ENCODE measurements around the gene GPHA2.

Gene GPHA2

DNA sequence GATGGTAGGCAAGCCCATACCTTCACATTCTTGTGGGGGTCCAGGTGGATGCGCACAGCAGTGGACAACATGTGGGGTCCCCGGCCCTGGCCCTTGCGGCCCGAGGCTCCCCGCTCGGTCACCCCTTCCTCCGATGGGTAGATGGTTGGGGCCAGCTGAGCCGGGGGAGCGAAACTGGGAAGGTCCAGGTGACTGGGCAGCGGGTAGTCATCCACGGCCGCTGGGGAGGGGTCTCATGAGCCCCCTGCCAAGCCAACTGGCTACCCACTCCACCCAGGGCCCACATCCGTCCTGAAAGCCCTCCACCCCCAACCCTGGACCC is 29.4 kb downstream of the GPHA2 start:
- Histone ChIP-seq H3K9me3 (ENCODE audit: insufficient read depth, low read depth, low read length) (no peaks in the 10 kb centered on the region), H3K27ac (ENCODE audit: low read length) (no peak overlapping the region), H3K4me3 (ENCODE audit: low read length) (no peak overlapping the region), H3K36me3 (ENCODE audit: insufficient read depth, low read depth, low read length) (peaks cover 43% of the 10 kb centered on the region), H3K27me3 (ENCODE audit: insufficient read depth, low read length) (no peaks in the 10 kb centered on the region), H3K4me1 (ENCODE audit: insufficient read depth, low read length) (no peaks in the 10 kb centered on the region), H3K9ac (ENCODE audit: low read depth, low read length) (no peak overlapping the region)

DNA sequence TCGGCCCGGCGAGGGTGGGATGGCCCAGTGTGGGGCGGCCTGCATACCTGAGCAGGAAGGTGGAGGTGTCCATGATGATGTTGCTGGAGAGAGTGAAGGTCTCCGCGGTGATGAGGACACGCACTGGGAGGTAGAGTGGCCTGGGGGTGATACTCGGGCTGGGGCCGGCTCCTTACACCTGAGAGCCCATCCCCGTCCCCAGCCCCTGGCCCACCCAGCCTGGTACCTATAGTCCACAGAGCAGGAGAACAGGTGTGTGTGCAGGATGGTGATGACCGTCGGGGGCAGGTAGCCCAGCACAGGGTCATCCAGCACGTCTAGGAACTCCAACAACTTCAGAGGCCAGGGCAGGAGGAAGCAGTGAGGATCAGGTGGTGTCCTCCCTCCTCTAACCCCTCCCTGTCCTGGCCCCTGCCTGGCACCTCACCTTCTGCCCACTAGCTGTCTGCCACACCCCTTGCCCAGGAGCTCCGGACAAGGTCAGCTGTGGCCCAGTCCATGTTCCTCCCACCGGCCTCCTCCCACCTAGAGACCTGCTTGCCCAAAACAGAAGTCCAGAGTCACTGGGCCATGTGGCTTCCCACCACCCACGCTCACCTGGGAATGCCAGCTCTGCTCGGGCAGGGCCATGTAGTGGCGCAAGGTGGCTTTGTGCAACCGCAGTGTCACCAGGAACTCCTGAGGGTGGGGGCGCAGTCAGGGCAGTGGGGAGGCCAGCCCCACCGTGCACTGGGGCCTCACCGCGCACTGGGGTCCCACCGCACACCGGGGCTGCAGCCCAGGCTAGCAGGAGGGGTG is 30.0 kb downstream of the GPHA2 start:
- H3K4me1 ChIP-seq (ENCODE audit: insufficient read depth, low read length) = no peaks in the 10 kb centered on the region
- H3K9me3 ChIP-seq (ENCODE audit: insufficient read depth, low read depth, low read length) = no peaks in the 10 kb centered on the region
- H3K27me3 ChIP-seq (ENCODE audit: insufficient read depth, low read length) = no peaks in the 10 kb centered on the region
- no peak overlapping the region for H3K27ac ChIP-seq (ENCODE audit: low read length)
- no peak overlapping the region for H3K9ac ChIP-seq (ENCODE audit: low read depth, low read length)
- no peak overlapping the region for H3K4me3 ChIP-seq (ENCODE audit: low read length)
- H3K36me3 ChIP-seq (ENCODE audit: insufficient read depth, low read depth, low read length) = peaks cover 37% of the 10 kb centered on the region

DNA sequence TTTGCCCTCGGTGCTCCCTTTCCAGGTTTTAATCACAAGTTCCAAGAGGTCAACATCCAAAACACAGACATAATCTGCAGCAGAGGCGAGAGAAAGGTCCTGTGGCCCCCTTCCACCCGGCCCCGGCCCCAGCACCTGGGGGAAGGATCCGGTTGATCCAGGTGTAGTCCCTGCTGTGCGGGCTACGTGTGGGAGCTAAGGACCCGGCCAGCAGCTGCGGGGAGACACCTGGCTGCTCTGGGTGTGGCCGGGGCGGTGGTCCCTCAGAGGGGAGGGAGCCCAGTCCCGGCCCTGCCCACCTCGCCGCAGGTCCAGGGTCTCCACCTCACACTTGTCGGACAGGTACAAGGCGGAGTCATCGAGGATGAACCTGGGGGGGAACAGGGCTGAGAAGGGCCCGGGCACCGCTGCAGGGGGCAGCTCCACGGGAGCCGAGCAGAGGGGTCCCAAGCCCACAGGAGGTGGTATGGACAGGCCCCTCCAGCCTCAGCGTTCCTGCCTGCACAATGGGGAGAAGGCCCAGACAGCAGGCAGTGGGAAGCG is 32.3 kb downstream of the GPHA2 start:
- Histone ChIP-seq H3K36me3 (ENCODE audit: insufficient read depth, low read depth, low read length) (peaks cover 26% of the 10 kb centered on the region), H3K9me3 (ENCODE audit: insufficient read depth, low read depth, low read length) (no peaks in the 10 kb centered on the region), H3K4me1 (ENCODE audit: insufficient read depth, low read length) (no peaks in the 10 kb centered on the region), H3K4me3 (ENCODE audit: low read length) (no peak overlapping the region), H3K27me3 (ENCODE audit: insufficient read depth, low read length) (no peaks in the 10 kb centered on the region), H3K9ac (ENCODE audit: low read depth, low read length) (no peak overlapping the region), H3K27ac (ENCODE audit: low read length) (no peak overlapping the region)

DNA sequence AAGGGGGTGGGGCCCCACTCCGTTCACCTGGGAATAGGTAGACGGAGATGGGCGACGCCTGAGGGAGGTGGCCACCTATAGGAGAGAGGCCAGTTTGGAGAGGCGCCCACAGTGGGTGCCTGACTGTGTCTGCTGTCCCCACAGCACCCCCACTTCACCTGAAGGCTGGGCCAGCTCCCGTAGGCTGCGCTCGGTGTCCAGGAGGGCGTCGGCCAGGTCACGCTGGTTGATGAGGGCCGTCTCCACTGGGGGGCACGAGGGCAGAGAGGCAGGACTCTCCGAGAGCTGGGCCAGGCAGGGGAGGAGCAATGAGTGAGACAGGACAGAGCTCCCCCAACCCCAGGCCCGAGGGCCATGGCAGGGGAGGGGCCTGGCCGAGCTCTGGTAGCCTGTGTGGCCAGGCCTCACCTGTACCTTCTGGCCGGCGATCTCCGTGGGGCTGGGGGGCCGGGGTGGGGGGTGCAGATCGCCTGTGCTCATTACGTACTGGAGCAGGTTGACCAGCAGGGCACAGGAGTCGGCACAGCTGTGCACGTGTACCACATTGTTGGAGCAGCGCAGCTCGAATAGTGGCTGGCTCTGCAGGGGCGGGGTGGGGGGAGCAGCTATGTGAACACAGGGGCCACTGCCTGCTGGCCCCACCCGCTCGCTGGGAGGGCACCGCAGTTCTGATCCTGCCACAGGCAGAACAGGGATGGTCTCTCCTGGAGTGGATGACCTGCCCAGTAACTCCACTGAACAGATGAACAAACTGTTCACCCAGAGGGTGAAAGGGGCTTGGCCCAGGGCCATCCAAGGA is 33.4 kb downstream of the GPHA2 start:
- Histone ChIP-seq H3K36me3 (ENCODE audit: insufficient read depth, low read depth, low read length) (peaks cover 24% of the 10 kb centered on the region), H3K4me1 (ENCODE audit: insufficient read depth, low read length) (no peaks in the 10 kb centered on the region), H3K27ac (ENCODE audit: low read length) (no peak overlapping the region), H3K9me3 (ENCODE audit: insufficient read depth, low read depth, low read length) (no peaks in the 10 kb centered on the region), H3K27me3 (ENCODE audit: insufficient read depth, low read length) (no peaks in the 10 kb centered on the region), H3K9ac (ENCODE audit: low read depth, low read length) (no peak overlapping the region), H3K4me3 (ENCODE audit: low read length) (no peak overlapping the region)

DNA sequence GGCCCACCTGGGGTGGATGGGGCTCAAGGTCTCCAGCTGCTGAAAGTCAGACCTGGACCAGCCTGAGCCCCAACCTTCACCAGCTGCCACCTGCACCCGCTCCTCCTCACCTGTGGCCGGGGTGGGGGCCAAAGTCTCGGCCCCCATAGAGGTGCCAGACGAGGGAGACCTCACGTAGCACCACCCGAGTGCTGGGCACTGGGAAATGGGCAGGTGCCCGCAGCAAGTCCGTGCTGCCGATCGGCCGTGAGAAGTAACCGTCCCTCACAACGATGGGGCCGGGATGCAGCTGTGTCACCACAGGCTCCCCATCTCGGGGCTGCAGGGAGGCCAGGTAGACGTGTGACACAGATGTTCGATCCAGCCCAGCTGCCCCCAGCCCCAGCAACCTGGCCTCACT is 34.9 kb downstream of the GPHA2 start:
- Histone ChIP-seq H3K4me3 (ENCODE audit: low read length) (no peak overlapping the region), H3K36me3 (ENCODE audit: insufficient read depth, low read depth, low read length) (peaks cover 17% of the 10 kb centered on the region), H3K27me3 (ENCODE audit: insufficient read depth, low read length) (no peaks in the 10 kb centered on the region), H3K4me1 (ENCODE audit: insufficient read depth, low read length) (no peaks in the 10 kb centered on the region), H3K9ac (ENCODE audit: low read depth, low read length) (no peak overlapping the region), H3K27ac (ENCODE audit: low read length) (no peak overlapping the region), H3K9me3 (ENCODE audit: insufficient read depth, low read depth, low read length) (no peaks in the 10 kb centered on the region)

DNA sequence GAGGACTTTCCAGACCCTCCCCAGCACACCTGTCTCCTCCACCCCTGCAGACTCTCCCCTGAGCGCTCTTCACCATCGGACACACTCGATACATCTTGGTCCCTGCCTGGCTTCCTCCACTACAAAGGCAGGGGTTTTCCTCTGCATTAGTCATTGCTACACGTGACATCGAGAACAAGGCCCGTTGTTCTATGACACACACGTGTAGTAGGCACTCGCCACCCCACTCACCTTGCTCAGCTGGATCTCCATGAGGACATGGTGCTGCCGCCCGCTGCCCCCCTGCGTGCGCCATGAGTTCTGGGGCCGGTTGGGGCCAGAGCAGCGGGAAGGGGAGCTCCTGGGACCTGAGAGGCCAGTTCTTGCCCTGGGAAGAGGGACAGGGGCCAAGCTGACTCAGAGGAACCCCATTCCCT is 35.4 kb downstream of the GPHA2 start:
- Histone ChIP-seq H3K4me3 (ENCODE audit: low read length) (no peak overlapping the region), H3K4me1 (ENCODE audit: insufficient read depth, low read length) (no peaks in the 10 kb centered on the region), H3K27ac (ENCODE audit: low read length) (no peak overlapping the region), H3K9me3 (ENCODE audit: insufficient read depth, low read depth, low read length) (no peaks in the 10 kb centered on the region), H3K27me3 (ENCODE audit: insufficient read depth, low read length) (no peaks in the 10 kb centered on the region), H3K9ac (ENCODE audit: low read depth, low read length) (no peak overlapping the region), H3K36me3 (ENCODE audit: insufficient read depth, low read depth, low read length) (peaks cover 12% of the 10 kb centered on the region)

DNA sequence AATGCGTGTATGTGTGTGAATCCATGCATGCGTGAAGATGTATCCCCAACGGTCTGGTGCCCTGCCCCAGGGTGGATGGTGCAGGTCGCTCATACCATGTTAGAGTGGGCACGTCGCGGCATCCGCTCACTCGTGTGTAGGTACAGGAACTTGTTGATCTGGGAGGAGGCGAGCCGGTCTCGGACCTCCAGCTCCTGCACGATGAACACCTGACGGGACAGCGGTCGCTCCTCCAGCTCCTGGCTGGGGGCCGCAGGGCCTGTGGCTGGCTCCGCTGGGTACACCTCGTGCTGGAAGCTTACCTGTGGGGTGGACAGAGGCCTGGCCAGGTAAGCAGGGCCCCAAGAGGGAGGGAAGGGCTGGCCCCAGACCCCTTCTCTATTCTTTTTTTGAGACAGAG is 37.2 kb downstream of the GPHA2 start:
- H3K4me3 ChIP-seq (ENCODE audit: low read length) = no peak overlapping the region
- no peaks in the 10 kb centered on the region for H3K27me3 ChIP-seq (ENCODE audit: insufficient read depth, low read length)
- H3K9me3 ChIP-seq (ENCODE audit: insufficient read depth, low read depth, low read length) = no peaks in the 10 kb centered on the region
- no peak overlapping the region for H3K27ac ChIP-seq (ENCODE audit: low read length)
- peaks cover 9% of the 10 kb centered on the region; the same call in 1 of the 2 replicates for H3K36me3 ChIP-seq (ENCODE audit: insufficient read depth, low read depth, low read length)
- H3K9ac ChIP-seq (ENCODE audit: low read depth, low read length) = no peak overlapping the region
- H3K4me1 ChIP-seq (ENCODE audit: insufficient read depth, low read length) = no peaks in the 10 kb centered on the region

DNA sequence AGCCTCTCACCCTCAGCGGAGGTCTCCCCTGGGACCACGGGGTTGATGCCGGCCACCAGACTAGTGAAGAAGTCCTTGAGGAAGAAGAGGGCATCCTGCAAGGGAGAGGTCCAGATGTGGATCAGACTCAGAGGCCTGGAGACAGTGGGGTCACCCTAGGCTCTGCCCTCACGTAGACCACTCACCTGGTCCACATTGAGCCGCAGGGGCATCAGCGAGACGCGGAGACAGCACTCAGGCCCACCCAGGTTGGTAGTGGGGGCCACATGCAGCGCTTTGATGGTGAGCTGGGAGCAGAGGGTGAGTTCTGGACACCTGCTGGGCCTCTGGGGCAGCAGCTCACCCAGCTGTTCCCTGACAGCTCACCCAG is 37.6 kb downstream of the GPHA2 start:
- Histone ChIP-seq H3K9ac (ENCODE audit: low read depth, low read length) (no peak overlapping the region), H3K4me1 (ENCODE audit: insufficient read depth, low read length) (no peaks in the 10 kb centered on the region), H3K27ac (ENCODE audit: low read length) (no peak overlapping the region), H3K4me3 (ENCODE audit: low read length) (no peak overlapping the region), H3K27me3 (ENCODE audit: insufficient read depth, low read length) (no peaks in the 10 kb centered on the region), H3K9me3 (ENCODE audit: insufficient read depth, low read depth, low read length) (no peaks in the 10 kb centered on the region), H3K36me3 (ENCODE audit: insufficient read depth, low read depth, low read length) (peaks cover 9% of the 10 kb centered on the region; the same call in 1 of the 2 replicates)

DNA sequence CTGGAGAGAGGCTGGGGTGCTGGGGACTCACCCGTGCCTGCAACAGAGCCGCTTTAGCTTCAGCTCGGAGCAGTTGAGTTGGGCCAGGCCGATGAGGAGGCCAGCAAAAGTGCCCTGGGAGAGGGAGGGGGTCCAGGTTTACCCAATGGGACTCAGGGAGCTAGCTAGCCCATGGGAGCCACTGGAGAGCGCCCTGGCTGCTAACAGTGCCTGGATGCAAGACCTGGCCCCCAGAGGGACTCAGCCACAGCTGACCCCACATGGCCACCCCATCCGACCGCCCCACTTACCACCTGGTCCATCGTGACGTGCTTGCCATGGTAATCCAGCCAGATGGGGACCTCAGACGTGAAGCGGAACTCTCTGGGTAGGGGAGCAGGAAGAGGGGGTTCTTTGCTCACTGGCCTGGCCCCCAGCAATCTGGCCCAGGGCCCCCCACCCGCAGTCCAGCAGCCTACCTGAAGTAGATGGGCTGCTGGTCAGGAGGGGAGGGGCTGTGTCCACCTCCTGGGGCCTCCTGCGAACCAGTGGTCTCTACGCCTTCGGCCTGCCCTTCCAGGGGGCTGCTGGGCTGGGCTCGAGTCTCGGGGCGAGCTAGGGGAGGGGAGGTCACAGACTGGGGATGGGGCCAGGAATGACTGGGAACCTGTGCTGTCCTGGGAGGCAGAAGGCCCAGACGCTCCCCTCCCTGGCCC is 38.2 kb downstream of the GPHA2 start:
- Histone ChIP-seq H3K4me3 (ENCODE audit: low read length) (no peak overlapping the region), H3K27ac (ENCODE audit: low read length) (no peak overlapping the region), H3K36me3 (ENCODE audit: insufficient read depth, low read depth, low read length) (peaks cover 9% of the 10 kb centered on the region; the same call in 1 of the 2 replicates), H3K9ac (ENCODE audit: low read depth, low read length) (no peak overlapping the region), H3K9me3 (ENCODE audit: insufficient read depth, low read depth, low read length) (no peaks in the 10 kb centered on the region), H3K4me1 (ENCODE audit: insufficient read depth, low read length) (no peaks in the 10 kb centered on the region), H3K27me3 (ENCODE audit: insufficient read depth, low read length) (no peaks in the 10 kb centered on the region)

DNA sequence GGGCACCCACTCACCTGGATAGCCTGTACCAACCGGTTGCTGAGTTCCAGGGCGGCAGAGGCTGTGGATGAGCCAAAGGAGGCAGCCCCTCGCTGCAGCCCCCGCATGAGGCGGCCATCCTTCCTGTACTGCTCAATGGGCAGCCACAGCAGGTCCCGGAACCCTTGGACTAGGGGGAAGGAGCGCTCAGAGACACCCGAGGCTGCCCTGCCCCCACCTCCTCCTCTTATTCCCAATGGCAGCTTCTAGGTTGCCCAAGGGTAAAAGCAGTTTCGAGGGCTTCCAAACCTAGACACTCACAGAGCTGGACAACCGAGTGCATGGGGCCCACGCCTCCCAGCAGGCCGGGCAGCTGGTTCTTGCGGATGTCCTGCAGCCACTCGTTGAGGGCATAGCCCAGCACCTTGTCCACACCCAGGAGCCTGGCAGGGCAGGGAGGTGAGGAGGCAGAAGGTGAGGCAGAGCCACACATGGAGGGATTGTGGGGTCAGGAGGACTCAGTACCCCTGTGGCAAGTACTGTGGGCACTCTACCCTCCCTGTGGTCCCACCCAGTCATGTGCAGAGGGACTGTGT is 39.2 kb downstream of the GPHA2 start:
- Histone ChIP-seq H3K9ac (ENCODE audit: low read depth, low read length) (no peak overlapping the region), H3K4me1 (ENCODE audit: insufficient read depth, low read length) (no peaks in the 10 kb centered on the region), H3K36me3 (ENCODE audit: insufficient read depth, low read depth, low read length) (peaks cover 9% of the 10 kb centered on the region; the same call in 1 of the 2 replicates), H3K27me3 (ENCODE audit: insufficient read depth, low read length) (no peaks in the 10 kb centered on the region), H3K9me3 (ENCODE audit: insufficient read depth, low read depth, low read length) (no peaks in the 10 kb centered on the region), H3K4me3 (ENCODE audit: low read length) (no peak overlapping the region), H3K27ac (ENCODE audit: low read length) (no peak overlapping the region)

DNA sequence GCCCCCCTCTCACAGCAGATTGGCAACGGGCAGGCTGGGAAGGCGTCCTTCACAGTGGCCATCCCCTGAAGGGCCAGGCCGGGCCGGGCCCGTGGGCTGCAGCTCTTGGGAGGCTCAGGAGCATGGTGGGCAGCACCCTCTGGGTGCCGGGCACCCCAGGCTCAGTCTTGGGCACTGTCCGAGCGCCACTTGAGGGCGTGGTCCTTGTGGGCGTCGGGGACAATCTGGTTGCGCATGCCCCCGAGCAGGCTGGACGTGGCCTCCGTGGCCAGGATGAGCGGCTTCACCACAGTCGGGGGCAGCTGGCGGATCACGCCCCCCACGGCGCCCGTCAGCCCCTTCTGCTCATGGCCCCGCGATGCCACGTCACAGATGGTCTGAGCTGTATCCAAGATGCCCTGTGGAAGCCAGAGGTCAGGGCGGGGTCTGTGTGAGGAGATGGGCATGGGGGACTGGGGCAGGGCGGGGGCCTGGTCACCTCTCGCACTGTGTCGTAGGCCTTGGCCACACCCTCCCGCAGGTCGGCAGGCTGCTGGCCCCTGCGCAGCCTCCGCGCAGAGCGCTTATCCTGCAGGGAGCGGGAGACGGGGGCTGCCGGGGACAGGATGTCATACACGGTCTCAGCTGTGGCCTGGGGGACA is 40.8 kb downstream of the GPHA2 start:
- no peaks in the 10 kb centered on the region for H3K9me3 ChIP-seq (ENCODE audit: insufficient read depth, low read depth, low read length)
- H3K9ac ChIP-seq (ENCODE audit: low read depth, low read length) = no peak overlapping the region

More for the DNA sequence above, 40.8 kb downstream of the GPHA2 start:
- Histone ChIP-seq H3K4me3 (ENCODE audit: low read length) (no peak overlapping the region), H3K27me3 (ENCODE audit: insufficient read depth, low read length) (no peaks in the 10 kb centered on the region), H3K4me1 (ENCODE audit: insufficient read depth, low read length) (no peaks in the 10 kb centered on the region), H3K27ac (ENCODE audit: low read length) (no peak overlapping the region), H3K36me3 (ENCODE audit: insufficient read depth, low read depth, low read length) (peaks cover 9% of the 10 kb centered on the region; the same call in 1 of the 2 replicates)

All from iPS-20b (cell line).